ENCODE data around the gene OR8J1.

OR8J1 gene

GRCh38 chr11:56353991-56354390 lies at the start of gene OR8J1:
OR8J1 (plus strand) TSS chr11:56354291; CDS start chr11:56360247, 5,956 bp downstream.
- DNase-seq (ENCODE audit: low read depth): no peak
- TF ChIP-seq, protein P1, sequence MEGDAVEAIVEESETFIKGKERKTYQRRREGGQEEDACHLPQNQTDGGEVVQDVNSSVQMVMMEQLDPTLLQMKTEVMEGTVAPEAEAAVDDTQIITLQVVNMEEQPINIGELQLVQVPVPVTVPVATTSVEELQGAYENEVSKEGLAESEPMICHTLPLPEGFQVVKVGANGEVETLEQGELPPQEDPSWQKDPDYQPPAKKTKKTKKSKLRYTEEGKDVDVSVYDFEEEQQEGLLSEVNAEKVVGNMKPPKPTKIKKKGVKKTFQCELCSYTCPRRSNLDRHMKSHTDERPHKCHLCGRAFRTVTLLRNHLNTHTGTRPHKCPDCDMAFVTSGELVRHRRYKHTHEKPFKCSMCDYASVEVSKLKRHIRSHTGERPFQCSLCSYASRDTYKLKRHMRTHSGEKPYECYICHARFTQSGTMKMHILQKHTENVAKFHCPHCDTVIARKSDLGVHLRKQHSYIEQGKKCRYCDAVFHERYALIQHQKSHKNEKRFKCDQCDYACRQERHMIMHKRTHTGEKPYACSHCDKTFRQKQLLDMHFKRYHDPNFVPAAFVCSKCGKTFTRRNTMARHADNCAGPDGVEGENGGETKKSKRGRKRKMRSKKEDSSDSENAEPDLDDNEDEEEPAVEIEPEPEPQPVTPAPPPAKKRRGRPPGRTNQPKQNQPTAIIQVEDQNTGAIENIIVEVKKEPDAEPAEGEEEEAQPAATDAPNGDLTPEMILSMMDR (IDR thresholded peaks at IDR 0.05; ENCODE audit: low read depth, low read length): no peak
- no peak for TF ChIP-seq POLR2A (IDR thresholded peaks at IDR 0.05; ENCODE audit: extremely low read depth, insufficient read length)
- TF ChIP-seq MYC (IDR thresholded peaks at IDR 0.05; ENCODE audit: low read depth, low read length): no peak
- TF ChIP-seq, protein P2, sequence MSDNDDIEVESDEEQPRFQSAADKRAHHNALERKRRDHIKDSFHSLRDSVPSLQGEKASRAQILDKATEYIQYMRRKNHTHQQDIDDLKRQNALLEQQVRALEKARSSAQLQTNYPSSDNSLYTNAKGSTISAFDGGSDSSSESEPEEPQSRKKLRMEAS (IDR thresholded peaks at IDR 0.05; ENCODE audit: low read depth, low read length): no peak

DNA sequence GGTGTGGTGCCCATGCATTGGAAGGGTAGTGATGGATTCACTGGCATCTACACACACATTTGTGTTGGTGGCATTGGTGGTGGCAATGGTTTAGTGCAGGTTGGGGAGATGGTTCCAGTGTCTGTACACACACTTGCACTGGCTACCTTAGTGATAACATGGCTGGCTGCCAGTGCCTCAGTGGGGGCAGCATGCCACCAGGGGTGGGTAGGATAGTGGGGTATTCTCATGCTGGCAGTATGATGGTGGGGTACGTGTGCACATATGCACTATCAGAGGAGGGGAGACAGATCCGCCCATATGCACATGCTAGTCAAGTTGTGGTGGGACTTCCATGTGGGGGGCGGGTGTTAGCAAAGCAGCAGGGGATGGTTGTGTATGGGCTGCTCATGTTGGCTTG lies 46.3 kb upstream of the OR8J1 start:
- TF ChIP-seq, protein P2 (IDR thresholded peaks at IDR 0.05; ENCODE audit: low read depth, low read length): no peak
- TF ChIP-seq, protein P1 (IDR thresholded peaks at IDR 0.05; ENCODE audit: low read depth, low read length): no peak
- no peak for TF ChIP-seq POLR2A (IDR thresholded peaks at IDR 0.05; ENCODE audit: extremely low read depth, insufficient read length)
- no peak for TF ChIP-seq MYC (IDR thresholded peaks at IDR 0.05; ENCODE audit: low read depth, low read length)
- no peak for DNase-seq (ENCODE audit: low read depth)
- no peak overlapping the region for H3K4me3 ChIP-seq (ENCODE audit: low read depth, low read length)

More at GRCh38 chr11:56353991-56354390, at the start of gene OR8J1:
- no peak within 1 kb of the TSS for H3K4me3 ChIP-seq (ENCODE audit: low read depth, low read length)

DNA sequence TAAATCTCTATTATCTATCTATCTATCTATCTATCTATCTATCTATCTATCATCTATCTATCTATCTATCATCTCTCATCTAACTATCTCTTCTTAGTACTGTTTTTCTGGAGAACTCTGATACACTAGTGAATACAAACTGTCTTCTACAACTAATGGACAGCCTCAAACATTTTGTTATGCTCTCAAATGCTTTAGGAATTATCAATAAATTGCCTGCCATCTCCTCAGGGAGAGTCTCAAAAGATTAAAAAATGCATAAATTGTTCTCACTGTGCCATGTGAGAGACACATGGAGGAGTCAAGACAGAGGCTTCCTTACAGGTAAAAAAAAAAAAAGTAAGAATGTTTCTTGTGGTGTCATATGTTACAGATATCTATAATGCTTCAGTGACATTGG lies 39.2 kb upstream of the OR8J1 start, which contains the start of gene OR8K3:
Gene OR8K3 (plus strand): TSS at position 301 of the 400 bp plus-strand sequence. CDS start 3,163 bp downstream, outside the sequence.
- DNase-seq (ENCODE audit: low read depth): no peak
- H3K4me3 ChIP-seq (ENCODE audit: low read depth, low read length): no peak within 1 kb of the TSS
- no peak for TF ChIP-seq POLR2A (IDR thresholded peaks at IDR 0.05; ENCODE audit: extremely low read depth, insufficient read length)
- TF ChIP-seq, protein P2 (IDR thresholded peaks at IDR 0.05; ENCODE audit: low read depth, low read length): no peak
- TF ChIP-seq, protein P1 (IDR thresholded peaks at IDR 0.05; ENCODE audit: low read depth, low read length): no peak
- no peak for TF ChIP-seq MYC (IDR thresholded peaks at IDR 0.05; ENCODE audit: low read depth, low read length)

GRCh38 chr11:56331861-56332491 lies 22.1 kb upstream of the OR8J1 start:
- DNase-seq (ENCODE audit: low read depth): no peak
- TF ChIP-seq MYC (IDR thresholded peaks at IDR 0.05; ENCODE audit: low read depth, low read length): no peak
- no peak for TF ChIP-seq POLR2A (IDR thresholded peaks at IDR 0.05; ENCODE audit: extremely low read depth, insufficient read length)
- TF ChIP-seq, protein P1 (IDR thresholded peaks at IDR 0.05; ENCODE audit: low read depth, low read length): no peak
- TF ChIP-seq, protein P2 (IDR thresholded peaks at IDR 0.05; ENCODE audit: low read depth, low read length): no peak

DNA sequence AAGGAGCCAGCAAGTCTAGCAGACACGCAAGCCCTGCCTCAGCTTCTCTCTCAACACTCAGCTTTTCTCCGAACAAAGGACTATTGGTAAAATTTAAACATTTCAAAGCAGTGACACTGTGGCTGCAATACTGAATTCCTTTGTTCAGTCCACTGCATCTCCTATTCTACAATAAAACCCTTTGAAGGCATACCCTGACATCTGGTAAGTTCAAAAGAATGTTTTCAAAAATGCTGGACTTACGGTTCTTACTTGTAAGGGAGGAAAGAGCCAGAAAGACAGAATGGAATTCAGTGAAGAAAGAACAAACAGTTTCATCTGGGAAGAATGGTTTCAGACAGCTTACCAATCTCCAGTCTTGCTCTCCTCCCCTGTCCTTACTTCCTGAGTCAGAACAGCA lies 20.9 kb upstream of the OR8J1 start:
- TF ChIP-seq, protein P1 (IDR thresholded peaks at IDR 0.05; ENCODE audit: low read depth, low read length): no peak
- TF ChIP-seq MYC (IDR thresholded peaks at IDR 0.05; ENCODE audit: low read depth, low read length): no peak
- no peak for TF ChIP-seq POLR2A (IDR thresholded peaks at IDR 0.05; ENCODE audit: extremely low read depth, insufficient read length)
- TF ChIP-seq, protein P2 (IDR thresholded peaks at IDR 0.05; ENCODE audit: low read depth, low read length): no peak
- DNase-seq (ENCODE audit: low read depth): no peak
- no peak overlapping the region for H3K4me3 ChIP-seq (ENCODE audit: low read depth, low read length)

More at GRCh38 chr11:56331861-56332491, 22.1 kb upstream of the OR8J1 start:
- H3K4me3 ChIP-seq (ENCODE audit: low read depth, low read length): no peak overlapping the region

Measured in NB4 (cell line).